IPS-15b (cell line): ENCODE data around the gene NSD2.
"Not testable (repeated sequence)": the region's sequence is repeated elsewhere in the genome, so short reads cannot be mapped to it uniquely, and the experiment has no call there.

Experiments used
- H3K27me3 ChIP-seq: one replicate; pipeline ENCODE4 v1.6.1; 2013; ENCODE audit warnings: low read length; ENCODE audit not compliant: control insufficient read depth, insufficient read depth
- H3K36me3 ChIP-seq: one replicate; pipeline ENCODE4 v1.6.1; 2013; ENCODE audit warnings: low read length; ENCODE audit not compliant: control insufficient read depth, insufficient read depth
- H3K4me1 ChIP-seq: one replicate; pipeline ENCODE4 v1.6.1; 2013; ENCODE audit warnings: mild to moderate bottlenecking, low read length; ENCODE audit not compliant: control insufficient read depth, insufficient read depth
- H3K4me3 ChIP-seq: one replicate; pipeline ENCODE4 v1.5.1; 2013; ENCODE audit warnings: low read depth, low read length
- H3K9ac ChIP-seq: one replicate; pipeline ENCODE4 v1.6.1; 2013; ENCODE audit warnings: low read depth, mild to moderate bottlenecking, low read length
- H3K9me3 ChIP-seq: one replicate; pipeline ENCODE4 v1.6.1; 2013; ENCODE audit warnings: mild to moderate bottlenecking, low read length; ENCODE audit not compliant: control insufficient read depth, insufficient read depth

The NSD2 gene

DNA sequence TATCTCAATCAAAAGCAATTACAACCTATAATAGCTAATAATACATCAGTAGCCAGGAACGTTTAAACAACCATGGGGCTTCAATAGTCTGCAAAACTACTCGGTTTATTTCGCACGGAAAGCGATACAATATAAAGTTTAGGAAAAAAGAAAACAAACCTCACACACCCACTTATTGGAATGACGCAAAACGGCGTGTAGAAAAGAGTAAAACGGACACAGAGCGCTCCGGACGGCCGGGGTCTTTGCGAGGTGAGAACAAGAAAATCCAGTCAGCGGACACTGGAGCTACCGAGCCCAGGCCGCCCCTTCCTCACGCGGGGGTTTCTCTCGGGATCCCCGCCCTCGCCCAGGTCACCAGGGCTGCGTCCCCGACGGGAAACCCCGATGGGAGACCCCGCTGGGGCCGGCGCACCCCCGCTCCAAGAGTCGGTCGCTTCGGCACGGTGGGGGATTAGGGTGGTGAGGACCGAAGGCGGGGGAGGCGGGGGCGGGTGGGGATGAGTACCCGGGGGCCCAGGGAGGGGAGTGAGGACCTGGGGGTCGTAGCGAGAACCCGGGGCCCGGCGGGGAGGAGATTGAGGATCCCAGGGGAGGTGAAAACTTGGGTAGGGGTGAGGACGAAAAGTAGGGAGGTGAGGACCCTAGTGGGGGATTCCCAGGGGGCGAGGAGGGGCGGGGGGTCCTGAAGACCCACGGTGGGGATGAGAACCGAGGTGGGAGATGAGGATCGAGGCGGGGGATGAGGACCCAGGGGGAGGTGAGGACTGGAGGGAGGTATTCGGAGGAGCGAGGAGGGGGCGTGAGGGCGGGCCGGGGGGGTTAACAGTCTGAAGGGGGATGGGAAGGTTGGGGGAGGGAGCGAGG lies 136.8 kb downstream of the NSD2 start:
- H3K9me3 ChIP-seq: no peaks in the 10 kb centered on the region
- no peaks in the 10 kb centered on the region for H3K4me1 ChIP-seq
- H3K4me3 ChIP-seq: peak overlapping the region; percentile 98
- no peaks in the 10 kb centered on the region for H3K27me3 ChIP-seq
- no peaks in the 10 kb centered on the region for H3K36me3 ChIP-seq
- H3K9ac ChIP-seq: no peak overlapping the region

DNA sequence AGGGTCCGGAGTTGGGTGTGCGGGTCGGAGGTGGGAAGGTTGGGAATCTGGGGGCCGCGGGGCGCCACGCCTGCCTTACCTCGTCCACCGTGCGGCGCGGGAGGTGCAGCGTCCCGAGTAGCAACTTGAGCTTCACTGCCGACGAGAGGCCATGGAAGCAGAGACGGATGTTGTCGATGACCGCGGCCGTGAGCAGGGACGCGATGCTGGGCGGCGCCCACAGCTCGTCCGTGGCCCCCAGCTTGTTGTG lies 137.4 kb downstream of the NSD2 start:
- H3K4me3 ChIP-seq: peak overlapping the region; percentile 98

DNA sequence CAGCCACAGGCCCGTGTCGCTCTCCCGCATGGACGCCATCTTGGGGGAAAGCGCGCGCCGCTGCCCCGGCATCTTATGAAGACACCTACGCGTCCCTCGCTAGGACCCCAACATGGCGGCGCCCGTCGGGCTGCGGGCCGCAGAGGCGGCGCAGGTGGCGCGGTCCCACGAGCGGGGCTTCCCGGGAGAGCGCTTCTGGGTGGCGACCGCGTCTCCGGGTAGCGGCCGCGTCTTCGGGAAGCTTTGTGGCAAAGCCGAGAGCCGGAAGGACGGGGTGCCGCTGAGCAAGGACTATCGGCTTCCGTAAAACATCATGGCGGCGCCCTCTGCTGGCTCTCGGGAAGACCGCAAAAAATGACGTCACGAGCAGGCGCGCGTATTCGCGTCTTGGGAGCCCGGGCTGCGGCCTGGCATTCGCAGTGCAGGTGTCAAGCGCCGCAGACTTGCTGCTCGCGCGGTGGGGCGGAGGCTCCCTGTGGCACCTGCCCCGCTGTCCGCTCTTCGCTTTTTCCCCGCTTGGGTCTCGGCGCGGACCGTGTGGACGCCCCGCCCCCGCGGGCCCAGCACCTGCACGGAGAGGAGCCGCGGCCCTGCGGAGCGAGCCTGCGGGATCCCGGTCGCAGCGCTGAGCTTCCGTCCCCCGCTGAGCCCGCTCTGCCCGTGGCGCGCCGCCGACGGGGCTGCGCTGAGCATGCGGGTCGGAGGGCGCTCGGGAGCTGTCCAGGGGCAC lies 137.9 kb downstream of the NSD2 start, which contains the start of gene NELFA:
Gene NELFA, minus strand, starts transcription at position 54 of the 730 bp plus-strand sequence. Its CDS starts 15 bp downstream, at position 39.
- peak within 1 kb of the TSS; percentile 94 for H3K9ac ChIP-seq
- peak within 1 kb of the TSS; percentile 98 for H3K4me3 ChIP-seq
- H3K4me1 ChIP-seq: no peaks in the 10 kb centered on the region
- H3K36me3 ChIP-seq: no peaks in the 10 kb centered on the region
- no peaks in the 10 kb centered on the region for H3K9me3 ChIP-seq
- no peaks in the 10 kb centered on the region for H3K27me3 ChIP-seq

More for the DNA sequence above, 137.4 kb downstream of the NSD2 start:
- Histone ChIP-seq H3K9ac (peak overlapping the region; percentile 94), H3K27me3 (no peaks in the 10 kb centered on the region), H3K4me1 (no peaks in the 10 kb centered on the region), H3K9me3 (no peaks in the 10 kb centered on the region), H3K36me3 (no peaks in the 10 kb centered on the region)

DNA sequence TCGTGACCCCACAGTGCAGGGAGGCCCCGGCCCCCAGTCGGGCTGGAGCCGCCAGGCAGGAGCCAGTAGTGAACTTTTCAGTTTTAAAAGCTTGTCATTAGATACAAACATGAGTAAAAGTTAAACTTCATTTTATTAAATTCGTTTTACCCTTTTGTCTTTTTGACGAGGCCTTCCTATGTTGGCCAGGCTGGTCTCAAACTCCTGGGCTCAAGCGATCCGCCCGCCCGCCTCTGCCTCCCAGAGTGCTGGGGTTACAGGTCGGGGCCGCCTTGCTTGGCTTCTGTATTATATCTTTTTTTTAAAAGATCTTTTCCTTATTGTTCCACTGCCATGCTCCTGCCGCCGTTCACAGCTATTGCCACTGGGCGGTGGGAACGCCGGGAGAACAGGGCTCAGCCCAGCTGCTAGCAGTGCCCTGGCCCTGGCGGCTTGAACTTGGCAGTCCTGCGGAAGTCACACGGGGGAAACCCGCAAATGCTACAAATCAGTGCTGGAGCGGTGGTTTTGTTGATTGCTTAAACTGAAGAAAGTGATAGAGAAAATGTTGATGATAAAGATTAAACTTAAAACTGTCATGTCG lies 138.5 kb downstream of the NSD2 start:
- no peaks in the 10 kb centered on the region for H3K27me3 ChIP-seq
- H3K4me3 ChIP-seq: peak overlapping the region; percentile 98
- H3K9ac ChIP-seq: no peak overlapping the region
- no peaks in the 10 kb centered on the region for H3K9me3 ChIP-seq
- no peaks in the 10 kb centered on the region for H3K36me3 ChIP-seq
- H3K4me1 ChIP-seq: no peaks in the 10 kb centered on the region

DNA sequence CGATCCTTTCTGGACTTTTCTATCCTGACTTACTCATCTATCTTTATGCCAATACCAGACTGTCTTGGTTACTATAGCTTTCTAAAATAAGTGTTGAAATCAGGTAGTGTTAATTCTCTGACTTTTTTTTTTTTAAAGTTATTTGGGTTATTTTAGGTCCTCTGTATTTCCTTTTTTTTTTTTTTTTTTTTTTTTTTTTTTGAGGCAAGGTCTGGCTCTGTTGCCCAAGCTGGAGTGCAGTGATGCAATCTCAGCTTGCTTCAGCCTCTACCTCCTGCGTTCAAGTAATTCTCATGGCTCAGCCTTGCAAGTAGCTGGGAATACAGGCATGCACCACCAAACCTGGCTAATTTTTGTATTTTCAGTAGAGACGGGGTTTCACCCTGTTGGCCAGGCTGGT lies 140.4 kb downstream of the NSD2 start:
- H3K4me1 ChIP-seq: no peaks in the 10 kb centered on the region
- H3K27me3 ChIP-seq: no peaks in the 10 kb centered on the region
- H3K9me3 ChIP-seq: no peaks in the 10 kb centered on the region
- no peak overlapping the region for H3K9ac ChIP-seq
- H3K4me3 ChIP-seq: no peak overlapping the region
- no peaks in the 10 kb centered on the region for H3K36me3 ChIP-seq

DNA sequence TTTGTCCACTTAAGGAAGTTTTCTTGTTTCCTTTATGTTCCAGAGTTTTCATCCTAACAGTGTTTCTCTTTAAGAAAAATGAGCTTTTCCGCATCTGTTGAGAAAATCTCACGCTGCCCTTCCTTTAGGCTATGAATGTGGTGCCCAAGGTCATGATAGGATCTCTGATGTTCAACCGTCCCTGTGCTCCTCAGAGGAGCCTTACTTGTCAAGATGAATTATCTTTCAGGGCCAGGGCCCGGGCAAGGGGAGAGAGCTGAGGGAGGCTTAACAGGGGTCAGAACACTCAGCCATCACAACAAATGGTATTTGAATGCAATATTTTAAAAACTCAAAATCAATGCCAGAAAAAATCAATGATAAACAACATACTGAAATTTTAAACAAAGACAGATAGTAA lies 143.8 kb downstream of the NSD2 start:
- Histone ChIP-seq H3K36me3 (no peaks in the 10 kb centered on the region), H3K27me3 (no peaks in the 10 kb centered on the region), H3K4me3 (no peak overlapping the region), H3K4me1 (no peaks in the 10 kb centered on the region), H3K9ac (no peak overlapping the region), H3K9me3 (no peaks in the 10 kb centered on the region)

DNA sequence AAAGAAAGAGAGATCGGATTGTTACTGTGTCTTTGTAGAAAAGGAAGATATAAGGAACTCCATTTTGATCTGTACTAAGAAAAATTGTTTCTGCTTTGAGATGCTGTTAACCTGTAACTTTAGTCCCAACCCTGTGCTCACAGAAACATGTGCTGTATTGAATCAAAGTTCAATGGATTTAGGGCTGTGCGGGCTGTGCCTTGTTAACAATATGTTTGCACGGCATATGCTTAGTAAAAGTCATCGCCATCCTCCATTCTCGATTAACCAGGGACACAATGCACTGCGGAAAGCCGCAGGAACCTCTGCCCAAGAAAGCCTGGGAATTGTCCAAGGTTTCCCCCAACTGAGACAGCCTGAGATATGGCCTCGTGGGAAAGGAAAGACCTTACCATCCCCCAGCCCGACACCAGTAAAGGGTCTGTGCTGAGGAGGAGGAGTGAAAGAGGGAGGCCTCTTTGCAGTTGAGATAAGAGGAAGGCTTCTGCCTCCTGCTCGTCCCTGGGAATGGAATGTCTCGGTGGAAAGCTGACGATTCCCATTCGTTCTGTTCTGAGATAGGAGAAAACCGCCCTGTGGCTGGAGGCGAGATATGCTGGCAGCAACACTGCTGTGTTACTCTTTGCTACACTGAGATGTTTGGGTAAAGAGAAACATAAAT lies 150.3 kb downstream of the NSD2 start:
- not testable (repeated sequence) for H3K9ac ChIP-seq, H3K4me3 ChIP-seq, H3K9me3 ChIP-seq, H3K36me3 ChIP-seq, H3K27me3 ChIP-seq, H3K4me1 ChIP-seq

DNA sequence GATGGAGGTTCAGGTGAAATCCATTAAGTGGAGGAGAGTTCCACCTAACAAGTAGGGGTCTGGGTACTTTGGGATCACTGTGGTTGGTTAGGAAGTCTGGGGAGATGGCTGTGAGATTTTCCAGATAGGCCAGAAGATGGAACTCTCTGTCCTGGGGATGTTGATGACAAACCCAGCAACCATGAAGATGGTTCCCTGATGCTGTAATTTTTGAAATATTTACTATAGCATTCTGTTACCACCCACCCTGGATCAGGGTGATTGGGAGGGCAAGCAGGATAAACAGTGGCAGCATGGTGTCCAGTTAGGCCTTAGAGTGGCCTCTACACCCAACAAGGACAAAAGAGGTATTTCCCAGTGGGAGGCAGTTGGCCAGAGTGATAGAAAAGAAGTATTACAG lies 153.5 kb downstream of the NSD2 start:
- Histone ChIP-seq H3K36me3 (no peaks in the 10 kb centered on the region), H3K4me1 (no peaks in the 10 kb centered on the region), H3K9ac (no peak overlapping the region), H3K27me3 (no peaks in the 10 kb centered on the region), H3K4me3 (no peak overlapping the region), H3K9me3 (no peaks in the 10 kb centered on the region)

DNA sequence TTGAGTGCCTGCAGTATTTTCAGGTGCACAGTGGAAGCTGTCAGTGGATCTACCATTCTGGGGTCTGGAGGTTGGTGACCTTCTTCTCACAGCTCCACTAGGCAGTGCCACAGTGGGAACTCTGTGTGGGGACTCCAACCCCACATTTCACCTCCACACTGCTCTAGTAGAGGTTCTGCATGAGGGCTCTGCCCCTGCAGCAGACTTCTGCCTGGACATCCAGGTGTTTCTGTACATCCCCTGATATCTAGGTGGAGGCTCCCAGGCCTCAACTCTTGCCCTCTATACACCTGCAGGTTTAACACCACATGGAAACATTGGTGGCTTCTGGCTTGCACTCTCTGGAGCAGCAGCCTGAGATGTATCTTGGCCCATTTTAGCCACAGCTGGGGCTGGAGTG lies 154.6 kb downstream of the NSD2 start:
- Histone ChIP-seq H3K36me3 (no peaks in the 10 kb centered on the region), H3K27me3 (no peaks in the 10 kb centered on the region), H3K4me3 (no peak overlapping the region), H3K9me3 (no peaks in the 10 kb centered on the region), H3K4me1 (no peaks in the 10 kb centered on the region), H3K9ac (no peak overlapping the region)

DNA sequence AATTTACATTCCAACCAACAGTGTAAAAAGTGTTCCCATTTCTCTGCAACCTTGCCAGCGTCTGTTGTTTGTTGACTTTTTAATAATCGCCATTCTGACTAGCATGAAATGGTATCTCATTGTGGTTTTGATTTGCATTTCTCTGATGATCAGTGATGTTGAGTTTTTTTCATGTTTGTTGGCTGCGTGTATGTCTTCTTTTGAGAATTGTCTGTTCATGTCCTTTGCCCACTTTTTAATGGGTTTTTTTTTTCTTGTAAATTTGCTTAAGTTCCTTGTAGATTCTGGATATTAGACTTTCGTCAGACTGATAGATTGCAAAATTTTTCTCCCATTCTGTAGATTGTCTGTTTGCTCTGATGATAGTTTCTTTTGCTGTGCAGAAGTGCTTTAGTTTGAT lies 155.9 kb downstream of the NSD2 start:
- H3K9me3 ChIP-seq, H3K36me3 ChIP-seq, H3K4me3 ChIP-seq, H3K9ac ChIP-seq, H3K4me1 ChIP-seq, H3K27me3 ChIP-seq: not testable (repeated sequence)

DNA sequence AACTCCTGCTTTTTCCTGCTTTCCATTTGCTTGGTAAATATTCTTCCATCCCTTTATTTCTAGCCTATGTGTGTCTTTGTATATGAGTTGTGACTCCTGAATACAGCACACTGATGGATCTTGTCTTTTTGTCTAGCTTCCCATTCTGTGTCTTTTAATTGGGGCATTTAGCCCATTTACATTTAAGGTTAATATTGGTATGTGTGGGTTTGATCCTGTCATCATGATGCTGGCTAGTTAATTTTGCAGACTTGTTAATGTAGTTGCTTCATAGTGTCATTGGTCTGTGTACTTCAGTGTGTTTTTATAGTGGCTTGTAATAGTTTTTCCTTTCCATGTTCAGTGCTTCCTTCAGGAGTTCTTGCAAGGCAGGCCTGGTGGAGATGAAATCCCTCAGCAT lies 160.0 kb downstream of the NSD2 start:
- not testable (repeated sequence) for H3K36me3 ChIP-seq, H3K4me1 ChIP-seq, H3K4me3 ChIP-seq, H3K9ac ChIP-seq, H3K9me3 ChIP-seq, H3K27me3 ChIP-seq
